ENCODE results near the gene B3GNT5.

Gene B3GNT5

GRCh38 chr3:183296944-183297343 is 43.9 kb downstream of the B3GNT5 start:
- TF ChIP-seq Cebpa-rat (IDR thresholded peaks at IDR 0.05), result no peak

GRCh38 chr3:183298701-183299153 is 45.7 kb downstream of the B3GNT5 start:
- Histone ChIP-seq H3K9ac (no peak overlapping the region), H3K4me3 (no peak overlapping the region), H3K4me2 (no peak overlapping the region), H3K36me3 (peaks cover 27% of the 10 kb centered on the region), H3K27ac (no peak overlapping the region), H4K20me1 (no peaks in the 10 kb centered on the region), H3K9me3 (peaks cover 7% of the 10 kb centered on the region; the same call in 1 of the 2 replicates), H3K27me3 (no peaks in the 10 kb centered on the region), H3K4me1 (peaks cover 19% of the 10 kb centered on the region)
- no peak for TF ChIP-seq Cebpa-rat (IDR thresholded peaks at IDR 0.05)

More at GRCh38 chr3:183296944-183297343, 43.9 kb downstream of the B3GNT5 start:
- H3K4me2 ChIP-seq, result no peak overlapping the region
- no peak overlapping the region for H3K9ac ChIP-seq
- peaks cover 13% of the 10 kb centered on the region for H3K4me1 ChIP-seq
- H4K20me1 ChIP-seq, result no peaks in the 10 kb centered on the region
- H3K9me3 ChIP-seq, result peaks cover 7% of the 10 kb centered on the region; the same call in 1 of the 2 replicates
- no peaks in the 10 kb centered on the region for H3K27me3 ChIP-seq
- no peak overlapping the region for H3K27ac ChIP-seq
- peaks cover 27% of the 10 kb centered on the region for H3K36me3 ChIP-seq
- no peak overlapping the region for H3K4me3 ChIP-seq

GRCh38 chr3:183299976-183300375 is 46.9 kb downstream of the B3GNT5 start:
- TF ChIP-seq Cebpa-rat (IDR thresholded peaks at IDR 0.05), result no peak
- Histone ChIP-seq H3K27ac (no peak overlapping the region), H3K27me3 (no peaks in the 10 kb centered on the region), H3K4me2 (no peak overlapping the region), H4K20me1 (no peaks in the 10 kb centered on the region), H3K4me1 (peaks cover 19% of the 10 kb centered on the region), H3K9ac (no peak overlapping the region), H3K4me3 (no peak overlapping the region), H3K9me3 (peaks cover 4% of the 10 kb centered on the region; the same call in 1 of the 2 replicates), H3K36me3 (peaks cover 24% of the 10 kb centered on the region)

GRCh38 chr3:183300996-183301562 is 48.0 kb downstream of the B3GNT5 start:
- Histone ChIP-seq H3K9me3 (no peaks in the 10 kb centered on the region), H3K27ac (no peak overlapping the region), H3K9ac (no peak overlapping the region), H3K4me3 (no peak overlapping the region), H3K36me3 (peaks cover 18% of the 10 kb centered on the region), H3K4me1 (peaks cover 19% of the 10 kb centered on the region), H3K4me2 (no peak overlapping the region), H3K27me3 (no peaks in the 10 kb centered on the region), H4K20me1 (no peaks in the 10 kb centered on the region)
- TF ChIP-seq Cebpa-rat (IDR thresholded peaks at IDR 0.05), result no peak

- Histone ChIP-seq H3K9me3 (no peaks in the 10 kb centered on the region), H3K9ac (no peak overlapping the region), H3K4me2 (peak overlapping the region; percentile 19; the same call in 1 of the 2 replicates), H3K4me3 (no peak overlapping the region), H3K4me1 (peaks cover 19% of the 10 kb centered on the region), H3K27ac (no peak overlapping the region), H3K36me3 (peaks cover 10% of the 10 kb centered on the region), H3K27me3 (no peaks in the 10 kb centered on the region), H4K20me1 (no peaks in the 10 kb centered on the region)
- TF ChIP-seq Cebpa-rat (IDR thresholded peaks at IDR 0.05), result no peak
Measured at GRCh38 chr3:183301937-183302580, 49.0 kb downstream of the B3GNT5 start.

- H3K9ac ChIP-seq, result no peak overlapping the region
- H4K20me1 ChIP-seq, result no peaks in the 10 kb centered on the region
- H3K9me3 ChIP-seq, result no peaks in the 10 kb centered on the region
- H3K27me3 ChIP-seq, result no peaks in the 10 kb centered on the region
- no peak overlapping the region for H3K4me3 ChIP-seq
- H3K36me3 ChIP-seq, result peaks cover 10% of the 10 kb centered on the region
- no peak for TF ChIP-seq Cebpa-rat (IDR thresholded peaks at IDR 0.05)
- no peak overlapping the region for H3K4me2 ChIP-seq
- peaks cover 23% of the 10 kb centered on the region for H3K4me1 ChIP-seq
- H3K27ac ChIP-seq, result no peak overlapping the region
Measured at GRCh38 chr3:183303690-183304089, 50.6 kb downstream of the B3GNT5 start.

GRCh38 chr3:183306798-183307671 is 54.0 kb downstream of the B3GNT5 start:
- Histone ChIP-seq H3K9ac (no peak overlapping the region), H3K4me1 (peaks cover 22% of the 10 kb centered on the region), H3K27me3 (no peaks in the 10 kb centered on the region), H3K4me3 (no peak overlapping the region), H4K20me1 (no peaks in the 10 kb centered on the region), H3K9me3 (no peaks in the 10 kb centered on the region), H3K36me3 (peaks cover 23% of the 10 kb centered on the region), H3K4me2 (peak overlapping the region; percentile 5; the same call in 1 of the 2 replicates), H3K27ac (no peak overlapping the region)
- TF ChIP-seq Cebpa-rat (IDR thresholded peaks at IDR 0.05), result no peak

GRCh38 chr3:183307749-183308148 is 54.7 kb downstream of the B3GNT5 start:
- no peak overlapping the region for H3K4me3 ChIP-seq
- H3K9ac ChIP-seq, result no peak overlapping the region
- H3K27ac ChIP-seq, result no peak overlapping the region
- H3K36me3 ChIP-seq, result peaks cover 23% of the 10 kb centered on the region
- H3K27me3 ChIP-seq, result no peaks in the 10 kb centered on the region
- peak overlapping the region; percentile 5; the same call in 1 of the 2 replicates for H3K4me2 ChIP-seq
- TF ChIP-seq Cebpa-rat (IDR thresholded peaks at IDR 0.05), result no peak
- no peaks in the 10 kb centered on the region for H4K20me1 ChIP-seq
- H3K9me3 ChIP-seq, result no peaks in the 10 kb centered on the region
- H3K4me1 ChIP-seq, result peaks cover 17% of the 10 kb centered on the region

GRCh38 chr3:183308751-183309150 is 55.7 kb downstream of the B3GNT5 start:
- Histone ChIP-seq H3K4me3 (no peak overlapping the region), H4K20me1 (no peaks in the 10 kb centered on the region), H3K4me1 (peaks cover 17% of the 10 kb centered on the region), H3K27ac (no peak overlapping the region), H3K9me3 (no peaks in the 10 kb centered on the region), H3K36me3 (peaks cover 23% of the 10 kb centered on the region), H3K4me2 (peak overlapping the region; percentile 43), H3K9ac (no peak overlapping the region), H3K27me3 (no peaks in the 10 kb centered on the region)
- no peak for TF ChIP-seq Cebpa-rat (IDR thresholded peaks at IDR 0.05)
